OCI-M2 (cell line): Measurements from ENCODE around the gene SDSL.
A peak's percentile ranks its signal among the peaks of the same experiment; 100 is the strongest.

Source experiments
- DNase-seq: peaks from one replicate; lab custom pipeline; 2025; ENCODE audit not compliant: unreplicated experiment; lab: John Stamatoyannopoulos, UW

The SDSL gene, protein sequence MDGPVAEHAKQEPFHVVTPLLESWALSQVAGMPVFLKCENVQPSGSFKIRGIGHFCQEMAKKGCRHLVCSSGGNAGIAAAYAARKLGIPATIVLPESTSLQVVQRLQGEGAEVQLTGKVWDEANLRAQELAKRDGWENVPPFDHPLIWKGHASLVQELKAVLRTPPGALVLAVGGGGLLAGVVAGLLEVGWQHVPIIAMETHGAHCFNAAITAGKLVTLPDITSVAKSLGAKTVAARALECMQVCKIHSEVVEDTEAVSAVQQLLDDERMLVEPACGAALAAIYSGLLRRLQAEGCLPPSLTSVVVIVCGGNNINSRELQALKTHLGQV

DNA sequence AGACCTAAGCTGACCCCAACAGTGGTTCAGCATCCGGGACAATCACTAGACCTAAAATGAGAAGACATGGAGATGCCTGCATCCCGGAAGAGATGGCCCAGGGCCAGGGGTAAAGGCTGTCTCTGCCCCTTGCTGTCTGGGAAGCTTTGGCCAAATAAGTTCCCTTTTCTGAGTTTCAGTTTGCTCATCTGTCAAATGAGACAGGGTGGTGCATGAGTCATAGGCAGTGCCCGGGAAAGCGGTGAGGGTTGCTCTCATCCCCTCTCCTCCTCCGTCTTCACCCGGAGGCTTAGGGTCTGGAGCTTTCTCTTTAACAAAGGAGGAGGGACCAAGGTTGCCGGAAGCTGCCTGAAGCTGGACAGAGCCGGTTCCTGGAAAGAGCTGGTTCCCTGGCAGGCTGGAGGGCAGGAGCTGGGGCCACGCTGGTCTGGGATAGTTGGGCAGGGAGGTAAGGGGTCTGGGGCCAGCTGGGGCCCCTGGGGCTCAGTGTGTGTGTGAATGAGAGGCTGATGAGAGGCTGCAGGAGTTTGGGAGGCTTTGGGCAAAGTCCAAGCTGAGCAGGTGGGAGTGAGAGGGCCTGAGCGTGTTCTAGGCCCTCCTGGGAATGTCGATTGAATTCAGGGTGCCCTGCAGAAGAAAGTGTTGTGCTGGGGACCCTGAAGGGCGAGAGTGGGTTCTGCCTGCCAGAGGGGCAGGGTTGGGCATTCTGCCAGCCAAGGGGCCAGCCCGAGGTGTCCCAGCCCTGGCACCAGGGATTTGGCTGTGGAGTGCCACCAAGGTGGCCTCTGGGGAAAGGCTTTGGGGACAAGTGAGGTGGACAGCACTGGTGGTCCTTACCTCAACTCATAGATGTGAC is at the start of gene SDSL:
TSS of gene SDSL (plus strand) at position 351 of the 856 bp plus-strand sequence. CDS start 5,603 bp downstream, outside the sequence.
- DNase-seq, result peak; percentile 63

DNA sequence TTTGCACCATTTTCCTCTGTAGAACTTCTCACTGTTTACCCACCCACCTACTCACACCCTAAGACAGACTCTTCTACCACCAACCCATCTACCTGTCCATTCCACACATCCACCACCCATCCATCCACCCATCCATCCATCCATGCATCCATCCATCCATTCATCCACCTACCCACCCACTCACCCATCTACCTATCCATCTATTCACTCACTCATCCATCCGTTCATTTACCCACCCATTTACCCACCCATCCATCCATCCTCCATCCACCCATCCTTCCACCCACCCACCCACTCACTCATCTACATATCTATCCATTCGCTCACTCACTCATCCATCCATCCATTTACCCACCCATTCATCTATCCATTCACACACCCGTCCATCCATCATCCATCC is 48.7 kb upstream of the SDSL start:
- DNase-seq, result no peak

DNA sequence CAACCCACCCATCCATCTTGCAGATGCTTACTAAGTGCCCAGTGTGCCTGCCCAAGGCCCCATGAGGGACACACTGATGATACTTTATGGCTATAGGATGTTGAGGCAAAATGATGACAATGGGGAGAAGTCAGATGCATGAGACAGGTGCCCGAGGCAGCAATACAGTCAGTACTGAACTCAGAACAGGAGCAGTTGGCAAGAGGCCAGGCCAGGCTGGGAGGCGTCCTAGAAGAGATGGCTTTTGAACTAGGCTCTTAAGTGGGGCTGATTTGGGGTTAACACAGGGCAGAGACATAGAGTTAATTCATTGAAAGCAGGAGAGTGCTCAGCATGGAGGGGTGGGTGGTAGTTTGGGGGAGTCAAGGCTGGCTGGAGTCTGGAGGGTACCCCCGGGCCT is 48.2 kb upstream of the SDSL start:
- DNase-seq, result no peak

DNA sequence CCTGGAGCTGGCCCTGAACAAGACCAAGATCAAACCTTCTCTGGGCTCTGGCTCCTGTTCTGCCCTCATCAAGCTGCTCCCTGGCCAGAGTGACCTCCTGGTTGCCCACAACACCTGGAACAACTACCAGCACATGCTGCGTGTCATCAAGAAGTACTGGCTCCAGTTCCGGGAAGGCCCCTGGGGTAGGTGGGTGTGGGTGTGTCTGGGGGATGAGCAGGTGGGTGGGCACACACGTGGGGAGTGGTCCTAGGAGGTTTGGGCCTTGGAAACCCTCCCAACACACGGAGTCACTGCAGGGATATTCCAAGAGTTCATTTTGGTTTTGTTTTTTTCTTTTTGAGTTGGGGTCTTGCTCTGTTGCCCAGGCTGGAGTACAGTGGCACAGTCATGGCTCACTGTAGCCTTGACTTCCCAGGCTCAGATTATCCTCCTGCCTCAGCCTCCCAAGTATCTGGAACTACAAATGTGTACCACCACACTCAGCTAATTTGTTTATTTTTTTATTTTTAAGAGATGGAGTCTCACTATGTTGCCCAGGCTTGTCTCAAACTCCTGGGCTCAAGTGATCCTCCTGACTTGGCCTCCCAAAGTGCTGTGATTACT is 47.3 kb upstream of the SDSL start:
- no peak for DNase-seq

DNA sequence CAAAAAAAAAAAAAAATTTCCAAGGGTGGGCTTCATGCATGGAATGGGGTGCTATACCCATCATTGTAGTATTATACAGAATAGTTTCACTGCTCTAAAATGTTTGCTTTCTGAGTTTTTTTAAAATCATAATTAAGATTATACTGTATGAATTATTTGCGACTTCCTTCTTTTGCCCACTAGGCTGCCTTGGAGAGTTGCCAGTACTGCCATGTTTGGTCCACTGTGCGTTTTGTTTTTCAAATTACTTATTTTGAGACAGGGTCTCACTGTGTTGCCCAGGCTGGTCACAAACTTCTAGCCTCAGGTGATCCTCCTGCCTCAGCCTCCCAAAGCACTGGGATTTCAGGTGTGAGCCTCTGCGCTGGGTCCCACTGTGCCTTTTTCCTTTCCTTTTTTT is 43.9 kb upstream of the SDSL start:
- DNase-seq, result no peak

DNA sequence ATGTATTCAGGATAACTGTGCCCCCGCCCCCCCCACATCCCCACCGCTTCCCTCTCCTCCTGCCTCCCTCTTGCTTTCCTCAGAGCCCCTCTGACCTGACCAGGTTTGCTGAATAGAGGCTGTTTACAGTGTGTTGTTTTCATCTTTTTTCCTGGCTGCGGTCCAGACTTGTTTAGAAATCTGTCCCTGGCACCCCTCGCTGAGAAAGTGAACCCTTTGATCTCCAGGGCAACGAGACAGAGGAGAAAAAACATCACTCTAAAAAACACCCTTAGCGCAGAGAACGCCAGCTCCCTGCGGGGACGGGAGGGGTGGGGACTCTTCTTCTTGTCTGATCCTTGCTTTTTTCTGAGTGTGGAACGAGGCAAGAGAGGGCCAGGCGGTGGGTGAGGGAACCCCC is 41.0 kb upstream of the SDSL start:
- no peak for DNase-seq

DNA sequence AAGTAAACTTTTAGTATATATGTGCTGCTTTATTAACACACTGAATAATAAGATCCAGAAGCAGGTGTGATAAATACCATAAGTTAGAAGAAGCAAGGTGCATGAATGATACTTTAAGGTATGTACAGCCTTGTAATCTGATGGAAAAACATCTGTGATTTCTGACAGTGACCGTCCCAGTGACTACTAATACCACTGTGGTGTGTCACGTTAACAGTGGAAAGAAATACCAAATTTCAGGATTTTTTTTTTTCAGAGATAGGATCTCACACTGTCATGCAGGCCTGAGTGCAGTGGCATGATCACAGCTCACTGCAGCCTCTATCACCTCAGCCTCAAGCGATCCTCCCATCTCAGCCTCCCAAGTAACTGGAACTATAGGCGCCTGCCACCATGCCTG is 40.0 kb upstream of the SDSL start:
- DNase-seq, result no peak

DNA sequence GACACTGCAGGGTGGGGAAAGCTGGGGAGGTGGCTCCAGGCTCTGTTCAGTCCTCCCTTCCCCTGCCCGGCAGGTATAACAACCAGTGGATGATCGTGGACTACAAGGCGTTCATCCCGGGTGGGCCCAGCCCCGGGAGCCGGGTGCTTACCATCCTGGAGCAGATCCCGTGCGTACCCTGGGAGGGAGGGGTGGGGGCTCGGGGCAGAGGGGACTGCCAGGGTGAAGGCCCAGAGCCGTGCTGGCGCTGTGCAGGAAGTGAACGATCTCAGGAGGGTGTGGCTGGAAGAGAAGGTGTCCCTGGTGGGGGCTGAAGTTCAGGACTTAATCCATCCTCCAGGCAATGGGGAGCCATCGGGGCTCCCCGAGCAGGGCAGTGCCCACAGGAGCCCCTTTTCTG is 37.4 kb upstream of the SDSL start:
- DNase-seq, result no peak

DNA sequence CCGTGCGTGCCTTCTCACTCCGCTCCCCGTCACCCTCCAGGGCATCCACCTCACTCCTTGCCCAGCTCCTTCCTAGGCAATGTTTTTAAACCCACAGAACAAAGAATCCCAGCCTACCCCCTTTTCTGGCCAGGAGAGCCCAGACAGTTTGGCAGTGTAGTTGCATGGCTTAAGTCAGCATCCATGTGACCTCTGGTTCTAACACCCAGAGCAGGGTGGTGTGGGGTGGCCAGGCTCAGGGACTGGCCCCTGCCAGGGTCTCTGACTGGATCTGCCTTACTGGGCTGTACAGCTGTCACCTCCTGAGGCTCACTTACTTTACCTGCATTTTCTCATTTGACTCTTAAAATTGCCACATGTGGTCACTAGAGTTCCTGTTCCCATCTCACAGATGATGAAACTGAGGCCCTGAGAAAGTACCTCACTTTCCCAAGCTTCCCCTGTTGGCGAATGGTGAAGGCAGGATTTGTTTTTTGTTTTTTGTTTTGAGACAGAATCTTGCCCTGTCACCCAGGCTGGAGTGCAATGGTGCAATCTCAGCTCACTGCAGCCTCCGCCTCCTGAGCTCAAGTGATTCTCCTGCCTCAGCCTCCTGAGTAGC is 36.8 kb upstream of the SDSL start:
- no peak for DNase-seq

DNA sequence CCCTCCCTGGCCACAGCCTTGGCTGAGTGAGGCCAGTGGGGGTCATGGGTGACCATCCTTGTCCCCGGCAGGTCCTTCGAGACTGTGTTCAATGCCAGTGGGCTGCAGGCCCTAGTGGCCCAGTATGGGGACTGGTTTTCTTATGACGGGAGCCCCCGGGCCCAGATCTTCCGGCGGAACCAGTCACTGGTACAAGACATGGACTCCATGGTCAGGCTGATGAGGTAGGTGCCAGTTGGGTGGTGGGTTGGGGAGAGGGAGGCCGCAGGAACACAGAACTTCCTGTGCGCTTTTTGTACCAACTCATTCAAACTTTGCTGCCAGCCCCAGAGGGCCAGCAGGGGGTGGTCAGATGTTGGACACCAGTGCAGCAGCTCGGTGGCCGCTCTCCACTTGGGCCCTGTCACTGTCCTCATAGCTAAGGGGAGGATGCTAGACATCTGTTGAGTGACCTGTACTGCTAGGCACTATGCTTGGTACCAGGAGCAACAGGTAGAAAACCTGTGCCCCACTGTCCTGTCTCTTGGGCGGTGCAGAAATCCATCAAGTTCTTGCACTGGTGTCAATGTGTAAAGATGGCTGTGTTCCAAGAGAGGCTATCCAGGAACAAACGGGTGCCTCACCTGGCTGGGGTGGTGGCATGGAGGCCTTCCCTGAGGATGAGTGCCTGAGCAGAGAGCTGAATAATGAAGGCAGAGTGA is 35.2 kb upstream of the SDSL start:
- no peak for DNase-seq

DNA sequence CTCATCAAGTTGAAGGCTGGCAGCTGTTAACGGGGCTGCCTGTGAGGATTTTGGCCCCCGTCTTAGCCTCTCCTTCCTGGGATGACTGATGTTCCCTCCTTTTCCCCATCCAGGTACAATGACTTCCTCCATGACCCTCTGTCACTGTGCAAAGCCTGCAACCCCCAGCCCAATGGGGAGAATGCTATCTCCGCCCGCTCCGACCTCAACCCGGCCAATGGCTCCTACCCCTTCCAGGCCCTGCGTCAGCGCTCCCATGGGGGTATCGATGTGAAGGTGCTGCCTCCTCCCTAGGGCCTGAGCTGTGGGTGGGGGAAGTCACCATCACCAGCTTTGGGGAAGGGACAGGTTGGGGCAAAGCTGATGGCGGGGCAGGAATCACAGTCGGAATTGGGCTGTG is 34.5 kb upstream of the SDSL start:
- DNase-seq, result no peak

DNA sequence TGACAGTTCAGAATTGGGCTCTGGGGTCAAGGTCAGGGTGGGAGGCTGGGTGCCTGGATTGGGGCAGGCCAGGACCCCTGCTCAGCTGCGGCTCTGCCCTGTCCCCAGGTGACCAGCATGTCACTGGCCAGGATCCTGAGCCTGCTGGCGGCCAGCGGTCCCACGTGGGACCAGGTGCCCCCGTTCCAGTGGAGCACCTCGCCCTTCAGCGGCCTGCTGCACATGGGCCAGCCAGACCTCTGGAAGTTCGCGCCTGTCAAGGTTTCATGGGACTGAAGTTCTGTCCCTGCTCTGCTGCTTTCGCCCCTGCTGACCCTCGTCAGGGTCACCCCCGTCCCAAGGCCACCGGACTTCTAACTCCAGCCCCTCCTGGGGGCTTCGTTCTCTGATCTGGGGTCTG is 33.8 kb upstream of the SDSL start:
- DNase-seq, result no peak

DNA sequence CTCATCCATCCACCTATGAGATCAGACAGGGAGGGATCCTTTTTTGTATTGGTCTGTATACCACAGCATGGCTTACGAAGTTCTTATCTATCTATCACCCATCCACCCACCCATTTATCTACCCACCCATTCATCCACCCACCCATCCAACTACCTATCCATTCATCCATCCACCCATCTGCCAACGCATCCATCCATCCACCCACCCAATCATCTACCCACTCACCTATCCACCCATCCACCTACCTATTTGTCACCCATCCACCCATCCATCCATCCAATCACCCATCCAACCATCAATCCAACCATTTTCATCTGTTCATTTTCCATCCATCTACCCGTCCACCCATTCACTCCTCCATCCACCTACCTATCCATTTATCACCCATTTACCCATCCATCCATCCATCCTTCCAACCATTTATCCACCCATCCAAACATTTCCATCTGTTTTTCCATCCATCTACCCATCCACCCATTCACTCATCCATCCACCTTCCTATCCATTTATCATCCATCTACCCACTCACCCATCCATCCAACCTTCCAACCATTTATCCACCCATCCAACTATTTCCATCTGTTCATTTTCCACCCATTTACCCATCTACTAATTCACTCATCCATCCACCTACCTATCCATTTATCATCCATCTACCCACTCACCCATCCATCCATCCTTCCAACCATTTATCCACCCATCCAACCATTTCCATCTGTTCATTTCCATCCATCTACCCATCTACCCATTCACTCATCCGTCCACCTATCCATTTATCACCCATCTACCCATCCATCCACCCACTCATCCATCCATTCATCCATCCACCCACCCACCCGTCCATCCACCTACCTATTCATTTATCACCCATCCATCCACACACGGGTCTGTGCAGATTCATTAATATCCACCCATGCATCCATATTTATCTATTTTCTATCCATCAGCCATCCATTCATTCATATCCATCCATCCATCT is 31.8 kb upstream of the SDSL start:
- no peak for DNase-seq

DNA sequence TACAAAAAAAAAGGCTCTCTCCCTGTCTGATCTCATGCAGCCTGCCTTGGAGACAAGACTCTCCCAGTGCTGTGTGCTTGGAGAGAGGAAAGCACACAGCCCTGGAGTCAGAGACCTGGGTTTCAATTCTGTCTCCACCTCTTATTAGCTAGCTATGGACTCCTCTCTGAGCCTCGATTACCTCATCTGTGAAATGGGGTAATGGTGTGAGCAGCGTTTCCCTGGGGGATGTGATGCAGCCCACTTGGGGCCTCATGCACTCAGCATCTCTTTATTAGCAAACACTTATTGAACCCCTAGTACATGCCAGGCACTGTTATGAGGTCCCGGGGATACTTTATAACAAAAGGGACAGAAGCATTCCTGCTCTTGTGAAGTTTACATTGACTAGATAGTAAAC is 31.0 kb upstream of the SDSL start:
- no peak for DNase-seq

DNA sequence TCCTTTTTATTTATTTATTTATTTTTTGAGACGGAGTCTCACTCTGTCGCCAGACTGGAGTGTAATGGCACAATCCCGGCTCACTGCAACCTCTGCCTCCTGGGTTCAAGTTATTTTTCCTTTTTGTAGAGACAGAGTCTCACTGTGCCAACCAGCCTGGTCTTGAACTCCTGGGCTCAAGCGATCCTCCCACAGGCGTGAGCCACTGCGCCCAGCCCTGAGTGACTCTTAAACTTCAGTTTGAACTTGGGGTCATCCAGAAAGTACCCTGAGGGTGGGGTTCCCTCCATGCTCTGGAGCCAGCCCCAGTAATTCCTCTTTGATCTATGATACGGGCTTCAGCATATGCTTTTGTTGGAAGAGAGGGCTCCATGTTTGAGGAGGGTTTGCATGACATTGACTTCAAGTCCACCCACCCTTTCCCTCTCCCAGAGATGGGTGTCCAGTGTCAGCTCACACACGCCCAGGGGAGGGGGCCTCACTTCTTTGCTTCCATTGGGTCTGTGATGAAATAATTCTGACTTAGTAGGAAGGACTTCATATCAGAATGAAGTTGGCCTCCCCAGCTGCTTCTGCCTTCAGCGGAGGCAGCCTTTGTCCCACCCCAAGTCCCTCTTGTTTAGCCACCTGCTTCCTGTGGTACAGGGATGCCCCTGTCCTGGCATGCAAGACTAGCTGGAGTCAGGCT is 30.4 kb upstream of the SDSL start:
- no peak for DNase-seq

DNA sequence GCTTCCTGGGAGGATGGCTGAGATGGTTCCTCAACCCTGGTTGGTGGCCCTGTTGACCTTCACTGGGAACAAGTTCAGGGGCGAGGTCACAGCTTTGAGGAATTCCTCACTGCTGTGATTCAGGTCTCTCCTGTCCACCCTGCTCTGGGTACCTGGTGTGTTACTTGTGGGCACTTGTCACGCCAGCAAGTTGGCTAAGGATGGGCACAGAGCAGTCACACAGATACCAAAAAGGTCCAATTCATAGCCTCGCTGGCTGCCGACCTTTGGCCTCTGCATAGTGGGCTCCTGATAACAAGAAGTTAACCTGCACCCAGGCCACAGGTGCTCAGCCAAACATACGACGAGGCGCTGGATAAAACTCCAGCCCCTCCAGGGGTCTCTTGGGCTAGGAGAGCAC is 29.7 kb upstream of the SDSL start:
- DNase-seq, result no peak

DNA sequence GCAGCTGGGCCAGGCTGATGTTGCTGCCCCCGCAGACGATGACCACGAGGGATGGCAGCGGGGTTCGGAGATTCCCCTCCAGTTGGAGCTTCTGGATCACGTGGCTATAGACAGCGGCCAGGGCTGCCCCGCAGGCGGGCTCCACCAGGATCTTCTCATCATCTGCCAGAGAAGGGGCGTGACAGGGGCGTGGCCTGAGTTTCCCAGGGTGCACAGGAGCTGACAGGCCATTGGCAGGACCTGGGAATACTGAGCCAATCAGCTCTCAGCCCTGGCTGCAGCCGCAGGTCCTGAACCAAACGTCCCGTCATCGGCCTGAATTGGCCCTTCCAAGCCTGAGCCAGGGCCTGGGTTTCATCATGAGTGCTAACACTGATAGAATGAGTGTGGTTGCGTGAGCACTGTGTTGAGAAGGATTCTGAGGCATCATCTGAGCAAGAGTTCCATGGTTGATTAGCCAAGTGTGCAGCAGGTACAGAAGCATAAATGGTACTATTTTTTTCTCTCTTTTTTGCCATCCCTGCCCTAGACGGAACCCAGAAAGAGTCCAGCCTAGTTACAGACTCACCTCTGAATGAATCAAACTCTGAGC is 29.1 kb upstream of the SDSL start:
- DNase-seq, result no peak

DNA sequence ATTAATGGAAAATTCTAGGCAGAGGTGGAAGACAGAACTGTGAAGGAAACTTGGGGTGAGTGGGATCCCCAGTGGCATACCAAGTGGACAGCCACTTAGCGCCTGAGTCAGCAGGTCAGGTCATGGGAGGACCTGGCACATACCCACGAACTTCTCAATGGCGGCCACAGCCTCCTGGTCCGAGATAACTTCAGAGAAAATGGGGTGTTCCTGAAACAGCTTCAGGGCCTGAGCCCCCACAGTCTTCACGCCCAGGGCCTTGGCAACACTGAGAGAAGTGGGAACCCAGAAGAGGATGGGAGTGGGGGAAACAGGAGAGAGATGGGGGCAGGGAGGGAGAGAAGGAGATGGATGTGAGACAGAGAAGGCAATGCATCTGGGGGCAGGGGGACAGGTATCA is 28.4 kb upstream of the SDSL start:
- no peak for DNase-seq

DNA sequence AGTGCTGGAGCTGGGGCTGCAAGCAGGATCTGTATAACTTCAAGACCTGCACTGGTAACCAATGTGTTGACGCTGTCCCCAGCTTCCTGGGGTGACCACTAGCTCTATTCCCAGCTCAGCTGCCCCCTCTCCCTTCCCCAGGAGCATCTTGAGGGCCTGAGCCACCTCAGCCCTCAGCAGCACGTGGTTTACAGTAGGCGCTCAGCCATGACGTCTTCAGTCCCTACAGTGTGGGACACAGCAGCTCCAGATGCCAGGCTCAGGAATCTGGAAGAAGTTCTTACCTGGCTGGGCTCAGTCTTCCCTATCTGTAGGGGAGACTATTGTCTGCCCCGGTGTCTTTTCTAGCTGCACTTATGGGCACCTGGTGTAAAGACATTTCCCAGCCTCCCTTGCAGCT is 27.1 kb upstream of the SDSL start:
- DNase-seq, result no peak
